ENCODE data around the gene BLOC1S1.

GRCh38 chr12:55704824-55705718, 10.8 kb upstream of the BLOC1S1 start:
- TF ChIP-seq POLR2A (IDR thresholded peaks at IDR 0.05; ENCODE audit: low read length) (no peak), GATA1 (IDR thresholded peaks at IDR 0.05; ENCODE audit: low read depth, low read length) (no peak)
